Bronchial epithelial cell (primary cell): ENCODE results near the gene CCNY. TPM values are rescaled to one million over a fixed set of nuclear protein-coding genes. Genes with fewer than 3 reads are reported as not detected.

ENCODE experiments used
- DNase-seq: peaks from one replicate; pipeline ENCODE4 v3.0.0-alpha.2; 2010; ENCODE audit warnings: low read depth
- FAIRE-seq: peaks from 2 replicates; lab custom pipeline; 2011; peaks lifted over from hg19 to GRCh38; lab: Jason Lieb, UNC
- H3K27me3 ChIP-seq: 2 replicates; pipeline ENCODE4 v1.5.1; 2011; ENCODE audit warnings: low read length; ENCODE audit not compliant: control insufficient read depth, insufficient read depth
- H3K36me3 ChIP-seq: 2 replicates; pipeline ENCODE4 v1.5.1; 2011; ENCODE audit warnings: low read length; ENCODE audit not compliant: control insufficient read depth, insufficient read depth
- H3K4me3 ChIP-seq: 2 replicates; pipeline ENCODE4 v1.5.1; 2011; ENCODE audit warnings: mild to moderate bottlenecking, low read depth, low read length, control low read depth
- CTCF ChIP-seq: IDR thresholded peaks from 2 replicates; pipeline ENCODE4 v1.5.1; 2011; ENCODE audit warnings: mild to moderate bottlenecking, moderate library complexity, low read length, control low read depth, inconsistent platforms; ENCODE audit not compliant: insufficient read depth, severe bottlenecking
- total RNA-seq: library from RNA; depleted of rRNA; stranded (reverse); fragments of >200 nt; gene quantifications from 2 replicates; pipeline ENCODE4 v1.2.1, GENCODE V29; 2014

Gene CCNY
- total RNA-seq, 1 donor from 2014 or later = 66.3 TPM

GRCh38 chr10:35546824-35547225, 210.5 kb downstream of the CCNY start:
- Histone ChIP-seq H3K27me3 (no peaks in the 10 kb centered on the region), H3K36me3 (peaks cover 8% of the 10 kb centered on the region), H3K4me3 (no peak overlapping the region)
- TF ChIP-seq CTCF = no peak
- DNase-seq (peak; percentile 67), FAIRE-seq (no peak)

GRCh38 chr10:35552650-35553342, 216.5 kb downstream of the CCNY start:
- Histone ChIP-seq H3K36me3 (peaks cover 12% of the 10 kb centered on the region), H3K27me3 (no peaks in the 10 kb centered on the region), H3K4me3 (no peak overlapping the region)
- FAIRE-seq (no peak), DNase-seq (peak; percentile 10)
- no peak for TF ChIP-seq CTCF

GRCh38 chr10:35554036-35554435, 217.7 kb downstream of the CCNY start:
- FAIRE-seq (no peak), DNase-seq (no peak)
- TF ChIP-seq CTCF = no peak
- Histone ChIP-seq H3K36me3 (peaks cover 12% of the 10 kb centered on the region), H3K27me3 (no peaks in the 10 kb centered on the region), H3K4me3 (no peak overlapping the region)

- TF ChIP-seq CTCF = no peak
Observed at GRCh38 chr10:35554461-35555056, 218.2 kb downstream of the CCNY start.

GRCh38 chr10:35555962-35556930, 219.9 kb downstream of the CCNY start:
- DNase-seq (peak; percentile 15), FAIRE-seq (no peak)
- peaks cover 9% of the 10 kb centered on the region for H3K36me3 ChIP-seq

More at GRCh38 chr10:35554461-35555056, 218.2 kb downstream of the CCNY start:
- DNase-seq (no peak), FAIRE-seq (no peak)
- H3K36me3 ChIP-seq = peaks cover 9% of the 10 kb centered on the region
- H3K27me3 ChIP-seq = no peaks in the 10 kb centered on the region
- H3K4me3 ChIP-seq = no peak overlapping the region

More at GRCh38 chr10:35555962-35556930, 219.9 kb downstream of the CCNY start:
- Histone ChIP-seq H3K4me3 (no peak overlapping the region), H3K27me3 (no peaks in the 10 kb centered on the region)
- TF ChIP-seq CTCF = no peak
